GM21619 (cell line): ENCODE measurements around the gene VWC2.

Experiments
- ATAC-seq: cut with Tn5 transposase; IDR thresholded peaks from one replicate; pipeline ENCODE4 v1.9.1; 2021; ENCODE audit not compliant: unreplicated experiment

Gene VWC2

GRCh38 chr7:49773218-49773935 is at the start of gene VWC2:
VWC2 (plus strand) TSS chr7:49773638; CDS start chr7:49775436, 1,798 bp downstream.
- no peak for ATAC-seq

DNA sequence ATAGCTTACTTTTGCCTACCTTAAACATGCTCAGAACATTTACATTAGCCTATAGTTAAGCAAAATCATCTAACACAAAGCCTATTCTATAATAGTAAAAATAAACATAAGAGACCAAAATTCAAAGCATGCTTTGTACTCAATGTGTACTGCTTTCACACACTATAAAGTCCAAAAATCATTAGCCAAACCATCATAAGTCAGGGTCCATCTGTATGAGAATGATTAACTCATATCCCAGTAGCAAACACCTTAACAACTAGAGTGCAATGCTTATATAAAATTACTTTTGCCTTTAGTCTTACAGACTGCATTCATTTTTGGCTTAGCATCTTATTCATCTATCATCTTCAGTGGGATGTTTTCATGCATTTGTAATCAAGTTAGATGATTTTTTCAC is 49.4 kb upstream of the VWC2 start:
- no peak for ATAC-seq

GRCh38 chr7:49731836-49732235 is 41.6 kb upstream of the VWC2 start:
- no peak for ATAC-seq

DNA sequence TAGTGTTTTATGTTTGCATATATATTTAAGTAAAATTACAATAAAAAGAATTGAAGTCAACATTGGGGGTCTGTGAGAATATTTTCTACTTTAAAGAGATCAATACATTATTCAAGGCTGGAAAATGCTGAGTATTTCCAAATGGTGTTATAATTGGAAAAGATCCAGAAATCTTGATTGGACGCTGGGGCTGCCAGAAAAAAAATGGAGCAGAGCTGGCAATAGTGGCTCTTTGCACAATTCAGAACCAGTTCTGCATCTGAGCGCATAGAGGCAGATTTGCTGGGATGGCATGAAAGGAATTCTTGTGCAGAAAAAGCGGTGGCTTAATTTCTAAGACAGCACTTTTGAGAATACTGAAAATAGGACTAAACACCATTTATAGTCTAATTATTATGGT is 10.8 kb upstream of the VWC2 start:
- no peak for ATAC-seq

DNA sequence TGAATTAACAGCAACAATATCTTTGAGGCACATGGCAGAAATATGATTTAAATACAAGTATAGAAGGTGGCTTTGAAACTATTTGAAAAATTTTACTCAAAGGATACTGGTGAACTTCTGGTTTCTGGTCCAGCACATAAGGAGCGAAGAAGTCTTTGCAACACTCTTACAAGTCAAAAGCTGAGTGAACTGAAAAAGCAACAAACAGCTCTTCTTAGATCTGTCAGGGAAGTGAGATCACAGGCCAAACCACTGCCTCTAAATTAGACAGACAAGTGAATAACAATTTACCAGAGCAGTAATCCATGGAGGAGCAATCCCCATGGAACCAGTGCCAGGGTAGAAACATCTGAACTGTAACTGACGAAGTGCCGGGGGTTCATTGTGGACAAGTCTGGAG is 9.6 kb upstream of the VWC2 start:
- ATAC-seq = no peak

- ATAC-seq = peak; percentile 82
Observed at GRCh38 chr7:49766966-49767365, 6.5 kb upstream of the VWC2 start.

- no peak for ATAC-seq
Observed at GRCh38 chr7:49767719-49768118, 5.7 kb upstream of the VWC2 start.

DNA sequence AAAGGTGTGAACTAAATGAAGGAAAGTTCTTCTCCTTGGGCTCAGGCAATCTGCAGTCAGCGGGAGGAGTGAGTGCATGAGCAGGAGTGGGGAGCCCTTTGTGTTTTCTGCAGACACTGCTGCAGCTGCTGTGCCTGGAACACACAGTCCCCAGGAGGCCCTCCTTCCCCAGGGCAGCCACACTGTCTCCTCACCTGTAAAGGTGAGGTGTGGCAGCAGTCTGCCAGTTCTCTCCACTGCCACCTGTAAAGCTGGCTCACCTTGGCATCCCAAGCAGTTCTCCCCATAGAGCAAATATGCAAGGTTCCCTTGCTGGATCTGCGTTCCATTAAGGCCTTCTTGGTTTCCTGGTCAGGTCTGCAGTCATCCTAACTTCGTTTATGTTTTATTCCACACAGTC is 5.2 kb upstream of the VWC2 start:
- ATAC-seq = no peak

DNA sequence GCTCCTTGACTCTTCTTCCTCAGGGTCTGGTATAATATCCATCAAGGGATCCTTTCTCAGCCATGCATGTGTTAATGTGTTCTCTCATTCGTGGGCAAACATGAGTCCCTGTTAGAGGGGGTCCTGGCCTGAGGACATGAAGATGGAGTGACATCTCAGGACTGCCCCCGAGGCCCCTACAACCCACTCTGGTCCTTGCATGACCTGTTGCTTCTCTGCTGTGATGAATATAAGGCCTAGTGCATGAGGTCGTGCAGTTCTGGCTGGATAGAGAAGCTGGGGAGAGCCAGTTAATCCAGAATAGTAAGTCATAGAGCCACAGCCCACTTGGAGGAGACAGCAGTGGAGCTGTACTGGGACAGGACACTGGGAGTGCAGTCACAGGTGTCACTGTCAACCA is 4.6 kb upstream of the VWC2 start:
- ATAC-seq = no peak

- no peak for ATAC-seq
Observed at GRCh38 chr7:49769285-49769857, 4.1 kb upstream of the VWC2 start.

DNA sequence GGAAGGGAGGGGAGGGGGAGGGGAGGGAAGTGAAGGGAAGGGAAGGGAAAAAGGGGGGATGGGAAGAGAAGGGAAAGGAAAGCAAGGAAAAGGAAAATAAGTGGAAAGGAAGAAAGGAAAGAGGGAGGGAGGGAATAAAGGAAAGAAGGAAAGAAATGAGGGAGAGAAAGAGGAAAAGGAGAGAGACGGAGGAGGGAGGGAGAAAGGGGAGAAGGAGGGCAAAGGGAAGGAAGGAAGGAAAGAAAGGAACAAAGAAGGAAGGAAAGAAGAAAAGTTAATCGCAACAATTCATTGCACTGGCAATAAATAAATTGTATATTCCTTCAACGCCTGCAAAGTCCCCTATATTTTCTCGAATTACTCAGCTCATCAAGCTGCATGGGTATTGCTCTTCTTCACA is 2.6 kb upstream of the VWC2 start:
- ATAC-seq = no peak

- ATAC-seq = peak; percentile 36
Observed at GRCh38 chr7:49771427-49772176, 1.8 kb upstream of the VWC2 start.

GRCh38 chr7:49772916-49773217 is 571 bp upstream of the VWC2 start:
- ATAC-seq = no peak

GRCh38 chr7:49773936-49774458 is 559 bp downstream of the VWC2 start:
- ATAC-seq = no peak

DNA sequence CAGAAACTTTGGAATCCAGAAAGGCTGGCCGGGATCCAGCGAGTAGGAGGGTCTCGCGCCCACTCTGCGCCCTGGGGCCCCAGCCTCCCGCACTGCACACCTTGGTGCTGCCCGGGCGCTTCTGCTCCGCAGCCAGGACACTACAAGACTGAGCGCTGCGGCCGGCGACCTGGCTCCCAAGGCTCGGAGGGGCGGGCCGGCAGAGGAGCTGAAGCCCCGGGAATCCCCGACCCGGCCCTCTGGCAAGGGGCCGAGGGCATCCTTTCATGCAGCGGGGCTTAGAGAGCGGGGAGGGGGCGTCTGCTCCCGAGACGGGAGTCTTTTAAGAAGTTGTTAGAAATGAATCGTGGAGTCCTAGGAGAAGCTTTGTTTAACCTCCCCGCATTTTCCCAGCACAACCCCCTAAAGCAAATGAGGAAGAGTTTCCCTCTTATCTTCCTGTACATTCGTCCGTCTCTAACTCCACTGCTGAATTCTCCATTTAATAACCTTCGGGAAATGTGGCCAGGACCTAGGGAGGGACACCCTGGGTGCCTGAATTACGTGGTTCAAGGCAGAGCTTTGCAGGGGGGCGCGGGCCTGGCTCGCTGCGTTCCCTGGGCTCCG is 1.1 kb downstream of the VWC2 start:
- no peak for ATAC-seq

DNA sequence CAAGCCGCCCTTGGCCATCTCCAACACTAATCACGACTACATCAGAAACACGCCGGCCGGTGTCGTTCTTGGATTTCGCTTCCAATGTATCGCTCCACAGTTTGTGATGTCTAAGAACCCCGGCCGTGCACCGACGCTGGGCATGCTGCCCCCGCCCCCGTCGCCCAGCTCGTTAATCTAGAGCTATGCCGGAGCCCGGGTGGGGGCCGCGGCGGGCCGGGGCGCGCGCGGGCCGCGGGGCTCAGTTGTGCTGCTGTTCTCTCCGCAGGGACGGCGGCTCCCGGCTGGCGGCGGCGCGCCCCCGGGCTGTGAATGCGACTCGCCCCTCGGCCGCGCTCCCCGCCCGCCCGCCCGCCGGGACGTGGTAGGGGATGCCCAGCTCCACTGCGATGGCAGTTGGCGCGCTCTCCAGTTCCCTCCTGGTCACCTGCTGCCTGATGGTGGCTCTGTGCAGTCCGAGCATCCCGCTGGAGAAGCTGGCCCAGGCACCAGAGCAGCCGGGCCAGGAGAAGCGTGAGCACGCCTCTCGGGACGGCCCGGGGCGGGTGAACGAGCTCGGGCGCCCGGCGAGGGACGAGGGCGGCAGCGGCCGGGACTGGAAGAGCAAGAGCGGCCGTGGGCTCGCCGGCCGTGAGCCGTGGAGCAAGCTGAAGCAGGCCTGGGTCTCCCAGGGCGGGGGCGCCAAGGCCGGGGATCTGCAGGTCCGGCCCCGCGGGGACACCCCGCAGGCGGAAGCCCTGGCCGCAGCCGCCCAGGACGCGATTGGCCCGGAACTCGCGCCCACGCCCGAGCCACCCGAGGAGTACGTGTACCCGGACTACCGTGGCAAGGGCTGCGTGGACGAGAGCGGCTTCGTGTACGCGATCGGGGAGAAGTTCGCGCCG is 1.9 kb downstream of the VWC2 start:
- no peak for ATAC-seq

DNA sequence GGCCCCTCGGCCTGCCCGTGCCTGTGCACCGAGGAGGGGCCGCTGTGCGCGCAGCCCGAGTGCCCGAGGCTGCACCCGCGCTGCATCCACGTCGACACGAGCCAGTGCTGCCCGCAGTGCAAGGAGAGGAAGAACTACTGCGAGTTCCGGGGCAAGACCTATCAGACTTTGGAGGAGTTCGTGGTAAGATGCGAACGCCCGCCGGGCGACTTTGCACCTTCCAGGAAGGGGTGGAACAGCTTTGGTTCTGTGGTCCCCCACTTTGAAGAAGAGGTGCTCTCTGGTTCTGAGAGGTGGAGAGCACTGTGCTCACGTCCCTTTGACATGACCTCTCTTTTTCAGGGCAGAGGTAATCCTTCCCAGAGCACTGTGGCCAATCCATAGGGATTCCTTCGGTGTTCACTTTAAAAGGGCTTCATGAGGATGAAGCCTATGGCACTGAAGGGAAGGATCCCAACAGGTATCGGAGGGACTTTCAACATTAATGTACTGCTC is 2.6 kb downstream of the VWC2 start:
- ATAC-seq = no peak

GRCh38 chr7:49776994-49777393 is 3.6 kb downstream of the VWC2 start:
- no peak for ATAC-seq

DNA sequence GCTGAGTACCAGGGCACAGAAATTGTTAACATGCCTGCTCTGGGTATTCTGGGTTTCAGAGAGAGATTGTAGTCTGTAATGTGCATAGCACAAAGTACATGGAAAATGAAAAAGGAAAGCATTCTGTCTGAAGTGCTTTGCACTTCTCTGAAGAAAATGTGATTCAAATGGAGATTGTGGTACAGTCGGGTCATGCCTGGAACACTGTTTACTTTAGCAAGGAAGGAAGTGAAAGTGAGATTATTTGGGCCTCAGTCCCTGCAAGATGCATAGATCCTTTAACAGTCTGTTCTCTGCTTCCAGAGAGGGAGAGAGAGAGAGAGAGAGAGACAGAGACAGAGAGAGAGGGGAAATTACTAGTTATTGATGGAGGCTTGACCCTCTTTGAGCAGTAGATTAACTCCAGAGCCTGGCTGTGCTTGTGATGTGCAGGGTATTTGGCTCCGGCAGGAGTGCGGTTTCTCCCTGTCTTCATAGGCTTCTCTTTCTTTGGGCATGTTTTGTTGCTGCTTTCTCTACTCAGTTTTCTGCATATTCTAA is 5.4 kb downstream of the VWC2 start:
- ATAC-seq = no peak

DNA sequence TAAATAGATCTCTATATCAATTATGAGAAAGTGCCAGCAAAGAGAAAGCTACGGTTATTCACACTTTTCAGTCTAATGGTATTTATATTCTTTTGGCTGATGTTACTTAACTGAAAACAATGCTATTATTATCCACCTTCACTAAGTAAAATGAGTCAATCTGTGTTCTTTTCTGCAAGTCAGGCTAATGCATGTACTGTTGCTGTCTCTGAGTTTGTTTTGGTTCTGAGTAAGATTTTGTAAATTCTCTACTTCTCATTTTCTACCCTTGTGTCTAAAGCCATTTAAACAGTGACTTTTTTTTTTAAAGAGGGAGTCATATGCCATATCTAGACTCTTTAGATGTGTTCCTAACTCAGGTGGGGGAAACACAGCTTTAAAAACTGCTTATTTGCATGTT is 7.5 kb downstream of the VWC2 start:
- no peak for ATAC-seq
